Measurements from ENCODE around the gene TUBB2A.
A peak's percentile ranks its signal among the peaks of the same experiment; 100 is the strongest.
"Not testable (repeated sequence)": the region's sequence is repeated elsewhere in the genome, so short reads cannot be mapped to it uniquely, and the experiment has no call there.

TUBB2A gene

DNA sequence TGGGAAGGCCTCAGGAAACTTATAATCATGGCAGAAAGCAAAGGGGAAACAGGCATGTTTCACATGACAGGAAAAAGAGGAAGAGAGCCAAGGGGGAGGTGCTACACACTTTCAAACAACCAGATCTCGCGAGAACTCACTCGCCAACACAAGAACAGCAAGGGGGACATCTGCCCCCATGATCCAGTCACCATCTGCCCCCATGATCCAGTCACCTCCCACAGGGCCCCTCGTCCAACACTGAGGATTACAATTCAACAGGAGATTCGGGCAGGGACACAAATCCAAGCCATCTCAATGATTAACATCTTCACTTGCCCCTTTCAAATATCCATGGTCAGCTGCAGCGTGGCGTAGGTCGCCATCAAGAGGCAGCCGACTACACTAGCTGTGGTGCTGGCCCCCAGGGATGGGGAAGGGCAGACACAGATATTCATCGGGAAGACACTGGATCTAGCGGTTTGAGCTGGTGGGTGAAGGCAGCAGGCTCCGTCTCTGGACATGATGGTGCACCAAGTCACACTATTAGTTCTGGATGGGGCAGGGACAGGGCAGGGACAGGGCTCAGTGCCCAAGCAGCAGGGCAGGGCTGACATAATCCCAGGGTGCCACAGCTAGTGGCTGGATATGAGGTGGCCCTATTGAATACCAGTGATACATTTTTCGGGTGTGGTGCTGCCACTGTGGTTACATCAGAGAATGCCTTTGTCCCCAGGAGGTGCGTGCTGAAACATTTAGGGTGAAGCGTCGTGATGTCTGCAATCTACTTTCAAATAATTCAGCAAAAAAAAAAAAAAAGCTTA is 38.6 kb upstream of the TUBB2A start:
- Histone ChIP-seq H3K9ac (ENCODE audit: low read length) (peak overlapping the region; percentile 2), H3K27ac (ENCODE audit: low read depth, low read length) (no peak overlapping the region; the same call in 1 of the 2 replicates), H3K27me3 (ENCODE audit: control insufficient read depth, insufficient read depth, low read length) (no peaks in the 10 kb centered on the region), H3K36me3 (ENCODE audit: control insufficient read depth, insufficient read depth, low read length) (peaks cover 6% of the 10 kb centered on the region; the same call in 1 of the 2 replicates), H3K4me3 (ENCODE audit: low read depth, low read length) (0 out of 2 replicates have a peak overlapping the region, but pooled peaks have one; percentile 12), H3K9me3 (ENCODE audit: control insufficient read depth, insufficient read depth, low read depth, low read length) (peaks cover 8% of the 10 kb centered on the region), H3K4me1 (ENCODE audit: control insufficient read depth, insufficient read depth, low read length) (peaks cover 35% of the 10 kb centered on the region)

DNA sequence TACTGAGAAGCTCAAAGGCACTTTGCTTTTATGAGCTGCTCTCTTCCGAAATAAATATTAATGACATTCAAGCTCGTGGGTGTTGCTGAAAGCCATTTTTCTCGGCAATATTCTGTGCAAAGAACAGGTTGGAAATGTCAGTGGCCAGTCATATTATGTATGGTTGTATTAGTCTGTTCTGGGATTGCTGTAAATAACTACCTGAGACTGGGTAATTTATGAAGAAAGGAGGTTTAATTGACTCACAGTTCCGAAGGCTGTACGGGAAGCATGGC is 38.0 kb upstream of the TUBB2A start:
- H3K27me3 ChIP-seq (ENCODE audit: control insufficient read depth, insufficient read depth, low read length): no peaks in the 10 kb centered on the region
- H3K4me1 ChIP-seq (ENCODE audit: control insufficient read depth, insufficient read depth, low read length): peaks cover 35% of the 10 kb centered on the region
- H3K27ac ChIP-seq (ENCODE audit: low read depth, low read length): no peak overlapping the region; the same call in 1 of the 2 replicates
- no peak overlapping the region for H3K9ac ChIP-seq (ENCODE audit: low read length)
- H3K4me3 ChIP-seq (ENCODE audit: low read depth, low read length): peak overlapping the region; percentile 24; the same call in 1 of the 2 replicates
- H3K36me3 ChIP-seq (ENCODE audit: control insufficient read depth, insufficient read depth, low read length): peaks cover 11% of the 10 kb centered on the region; the same call in 1 of the 2 replicates
- peaks cover 14% of the 10 kb centered on the region for H3K9me3 ChIP-seq (ENCODE audit: control insufficient read depth, insufficient read depth, low read depth, low read length)

- Histone ChIP-seq H3K4me3 (ENCODE audit: low read depth, low read length) (peak overlapping the region; percentile 24; the same call in 1 of the 2 replicates), H3K27me3 (ENCODE audit: control insufficient read depth, insufficient read depth, low read length) (no peaks in the 10 kb centered on the region), H3K27ac (ENCODE audit: low read depth, low read length) (peak overlapping the region; percentile 71; the same call in 1 of the 2 replicates), H3K9me3 (ENCODE audit: control insufficient read depth, insufficient read depth, low read depth, low read length) (peaks cover 16% of the 10 kb centered on the region), H3K36me3 (ENCODE audit: control insufficient read depth, insufficient read depth, low read length) (peaks cover 12% of the 10 kb centered on the region; the same call in 1 of the 2 replicates), H3K9ac (ENCODE audit: low read length) (peak overlapping the region; percentile 18), H3K4me1 (ENCODE audit: control insufficient read depth, insufficient read depth, low read length) (peaks cover 35% of the 10 kb centered on the region)
These were observed 37.4 kb upstream of the TUBB2A start for GRCh38 chr6:3194535-3195419.

GRCh38 chr6:3193102-3193849 is 35.9 kb upstream of the TUBB2A start:
- H3K36me3 ChIP-seq (ENCODE audit: control insufficient read depth, insufficient read depth, low read length): peaks cover 9% of the 10 kb centered on the region; the same call in 1 of the 2 replicates
- peaks cover 31% of the 10 kb centered on the region for H3K4me1 ChIP-seq (ENCODE audit: control insufficient read depth, insufficient read depth, low read length)
- H3K9ac ChIP-seq (ENCODE audit: low read length): no peak overlapping the region
- H3K4me3 ChIP-seq (ENCODE audit: low read depth, low read length): no peak overlapping the region
- no peaks in the 10 kb centered on the region for H3K27me3 ChIP-seq (ENCODE audit: control insufficient read depth, insufficient read depth, low read length)
- H3K9me3 ChIP-seq (ENCODE audit: control insufficient read depth, insufficient read depth, low read depth, low read length): peaks cover 11% of the 10 kb centered on the region
- no peak overlapping the region; the same call in 1 of the 2 replicates for H3K27ac ChIP-seq (ENCODE audit: low read depth, low read length)

DNA sequence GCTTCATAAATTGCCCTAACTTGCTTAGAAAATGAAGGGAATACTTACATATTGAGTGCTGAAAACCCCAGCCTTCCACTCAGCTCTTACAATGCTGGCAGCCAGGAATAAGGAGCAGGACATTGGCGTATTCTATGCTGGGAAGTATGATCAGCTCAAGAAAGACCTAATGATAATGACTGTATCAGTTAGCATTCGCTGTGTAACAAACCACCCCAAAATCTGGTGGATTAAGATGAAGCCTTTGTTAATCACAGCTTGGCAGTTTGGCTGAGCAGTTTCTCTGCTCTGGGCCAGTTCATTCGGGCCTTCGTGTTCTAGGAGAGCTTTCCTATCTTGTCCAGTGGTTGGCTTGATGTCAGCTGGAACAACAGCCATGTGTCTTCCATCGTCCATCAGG is 33.4 kb upstream of the TUBB2A start:
- no peak overlapping the region for H3K27ac ChIP-seq (ENCODE audit: low read depth, low read length)
- no peak overlapping the region for H3K4me3 ChIP-seq (ENCODE audit: low read depth, low read length)
- H3K9me3 ChIP-seq (ENCODE audit: control insufficient read depth, insufficient read depth, low read depth, low read length): peaks cover 16% of the 10 kb centered on the region
- peaks cover 16% of the 10 kb centered on the region; the same call in 1 of the 2 replicates for H3K36me3 ChIP-seq (ENCODE audit: control insufficient read depth, insufficient read depth, low read length)
- H3K27me3 ChIP-seq (ENCODE audit: control insufficient read depth, insufficient read depth, low read length): no peaks in the 10 kb centered on the region
- no peak overlapping the region for H3K9ac ChIP-seq (ENCODE audit: low read length)
- peaks cover 26% of the 10 kb centered on the region for H3K4me1 ChIP-seq (ENCODE audit: control insufficient read depth, insufficient read depth, low read length)

DNA sequence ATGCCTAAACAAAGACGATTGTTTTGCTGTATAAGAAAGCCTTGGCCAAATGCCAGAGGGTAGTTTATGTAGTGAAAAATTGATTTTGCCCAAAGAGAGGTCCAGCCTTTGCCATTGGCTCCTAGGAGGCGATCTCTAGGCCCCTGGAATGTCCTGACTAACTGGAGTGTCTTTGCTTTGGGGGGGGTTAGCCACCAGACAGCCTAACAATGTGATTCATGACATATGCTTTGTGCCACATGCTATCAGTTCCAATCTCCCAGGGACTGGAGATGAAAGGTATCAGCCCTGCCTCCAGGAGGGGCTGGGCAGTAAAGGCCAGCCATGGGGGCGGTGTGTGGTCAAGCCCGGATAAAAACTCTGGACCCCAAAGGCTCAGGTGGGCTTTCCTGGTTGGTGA is 32.7 kb upstream of the TUBB2A start:
- H3K27ac ChIP-seq (ENCODE audit: low read depth, low read length): no peak overlapping the region
- H3K27me3 ChIP-seq (ENCODE audit: control insufficient read depth, insufficient read depth, low read length): no peaks in the 10 kb centered on the region
- H3K4me1 ChIP-seq (ENCODE audit: control insufficient read depth, insufficient read depth, low read length): peaks cover 19% of the 10 kb centered on the region
- H3K4me3 ChIP-seq (ENCODE audit: low read depth, low read length): no peak overlapping the region
- H3K36me3 ChIP-seq (ENCODE audit: control insufficient read depth, insufficient read depth, low read length): peaks cover 16% of the 10 kb centered on the region; the same call in 1 of the 2 replicates
- H3K9ac ChIP-seq (ENCODE audit: low read length): no peak overlapping the region
- H3K9me3 ChIP-seq (ENCODE audit: control insufficient read depth, insufficient read depth, low read depth, low read length): peaks cover 16% of the 10 kb centered on the region

GRCh38 chr6:3189192-3189591 is 31.8 kb upstream of the TUBB2A start:
- H3K4me3 ChIP-seq (ENCODE audit: low read depth, low read length); H3K27ac ChIP-seq (ENCODE audit: low read depth, low read length); H3K4me1 ChIP-seq (ENCODE audit: control insufficient read depth, insufficient read depth, low read length); H3K9ac ChIP-seq (ENCODE audit: low read length); H3K27me3 ChIP-seq (ENCODE audit: control insufficient read depth, insufficient read depth, low read length): not testable (repeated sequence)
- Histone ChIP-seq H3K36me3 (ENCODE audit: control insufficient read depth, insufficient read depth, low read length) (peaks cover 16% of the 10 kb centered on the region; the same call in 1 of the 2 replicates), H3K9me3 (ENCODE audit: control insufficient read depth, insufficient read depth, low read depth, low read length) (peaks cover 16% of the 10 kb centered on the region)

GRCh38 chr6:3188262-3188661 is 30.9 kb upstream of the TUBB2A start:
- Histone ChIP-seq H3K9ac (ENCODE audit: low read length) (no peak overlapping the region), H3K4me3 (ENCODE audit: low read depth, low read length) (no peak overlapping the region), H3K36me3 (ENCODE audit: control insufficient read depth, insufficient read depth, low read length) (peaks cover 24% of the 10 kb centered on the region; the same call in 1 of the 2 replicates)

GRCh38 chr6:3186974-3187382 is 29.6 kb upstream of the TUBB2A start:
- Histone ChIP-seq H3K27ac (ENCODE audit: low read depth, low read length) (no peak overlapping the region), H3K36me3 (ENCODE audit: control insufficient read depth, insufficient read depth, low read length) (peaks cover 29% of the 10 kb centered on the region; the same call in 1 of the 2 replicates), H3K4me3 (ENCODE audit: low read depth, low read length) (no peak overlapping the region), H3K4me1 (ENCODE audit: control insufficient read depth, insufficient read depth, low read length) (no peaks in the 10 kb centered on the region), H3K9me3 (ENCODE audit: control insufficient read depth, insufficient read depth, low read depth, low read length) (peaks cover 19% of the 10 kb centered on the region), H3K9ac (ENCODE audit: low read length) (no peak overlapping the region), H3K27me3 (ENCODE audit: control insufficient read depth, insufficient read depth, low read length) (no peaks in the 10 kb centered on the region)

More at GRCh38 chr6:3188262-3188661, 30.9 kb upstream of the TUBB2A start:
- H3K27ac ChIP-seq (ENCODE audit: low read depth, low read length): no peak overlapping the region
- H3K27me3 ChIP-seq (ENCODE audit: control insufficient read depth, insufficient read depth, low read length): no peaks in the 10 kb centered on the region
- peaks cover 19% of the 10 kb centered on the region for H3K9me3 ChIP-seq (ENCODE audit: control insufficient read depth, insufficient read depth, low read depth, low read length)
- H3K4me1 ChIP-seq (ENCODE audit: control insufficient read depth, insufficient read depth, low read length): peaks cover 4% of the 10 kb centered on the region

GRCh38 chr6:3183066-3183465 is 25.7 kb upstream of the TUBB2A start:
- Histone ChIP-seq H3K36me3 (ENCODE audit: control insufficient read depth, insufficient read depth, low read length) (peaks cover 22% of the 10 kb centered on the region; the same call in 1 of the 2 replicates), H3K27ac (ENCODE audit: low read depth, low read length) (no peak overlapping the region), H3K9me3 (ENCODE audit: control insufficient read depth, insufficient read depth, low read depth, low read length) (peaks cover 8% of the 10 kb centered on the region; the same call in 1 of the 2 replicates), H3K4me3 (ENCODE audit: low read depth, low read length) (no peak overlapping the region), H3K9ac (ENCODE audit: low read length) (no peak overlapping the region), H3K27me3 (ENCODE audit: control insufficient read depth, insufficient read depth, low read length) (no peaks in the 10 kb centered on the region), H3K4me1 (ENCODE audit: control insufficient read depth, insufficient read depth, low read length) (no peaks in the 10 kb centered on the region)

Data from HUES6 (cell line).